Measurements from ENCODE around the gene TSPAN32. TPM values are rescaled to one million over a fixed set of nuclear protein-coding genes. Genes with fewer than 3 reads are reported as not detected.

The TSPAN32 gene
- total RNA-seq, 1 experiment from 2014 or later: not detected

DNA sequence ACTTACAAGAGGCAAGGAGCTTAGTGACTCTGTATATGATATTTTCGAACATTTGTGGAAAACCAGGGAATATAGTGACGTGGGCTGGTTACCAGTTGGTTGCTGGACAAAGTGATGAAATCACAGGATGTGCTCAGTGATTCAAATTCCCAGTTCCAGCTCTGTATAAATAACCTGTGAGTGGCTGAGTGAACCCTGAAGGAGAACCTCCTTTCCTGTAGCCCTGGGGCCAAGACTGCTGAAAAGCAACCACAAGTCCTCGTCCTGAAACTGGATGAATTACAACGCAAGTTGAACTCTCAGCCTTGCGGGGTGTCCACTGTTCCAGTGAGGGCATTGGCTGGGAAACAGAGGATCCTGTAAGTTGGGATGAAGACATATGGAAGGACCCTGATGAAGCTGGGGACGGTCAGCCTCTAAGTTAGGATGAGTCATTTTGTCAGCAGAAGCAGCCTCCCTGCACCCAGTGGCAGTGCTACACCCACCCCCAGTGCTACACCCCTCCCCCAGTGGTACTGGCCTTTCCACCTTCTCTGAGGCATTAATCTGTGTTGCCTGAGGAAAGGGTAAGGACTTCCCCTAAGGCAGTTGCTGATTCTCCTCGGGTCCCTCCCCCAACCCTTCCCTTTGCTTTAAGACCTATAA lies 53.3 kb downstream of the TSPAN32 start:
- DNase-seq (ENCODE audit: low read depth, low spot score) (no peak), ATAC-seq (no peak)
- no peaks in the 10 kb centered on the region for H3K36me3 ChIP-seq (ENCODE audit: control insufficient read depth in 1 of 2, insufficient read depth in 2 of 2, low read length in 2 of 2)
- H2AFZ ChIP-seq (ENCODE audit: low read depth, low read length, poor library complexity, severe bottlenecking): no peak overlapping the region
- TF ChIP-seq ELF1 (IDR thresholded peaks at IDR 0.05; ENCODE audit: borderline replicate concordance, low read depth) (no peak), POLR2A (IDR thresholded peaks at IDR 0.05; ENCODE audit: borderline replicate concordance, extremely low read depth, insufficient read depth, insufficient read length) (no peak), CTCF (IDR thresholded peaks at IDR 0.05 in 2 of 3, conservative IDR thresholded peaks at IDR 0.05 in 1 of 3; ENCODE audit: borderline replicate concordance in 1 of 3, insufficient read depth in 1 of 3, low read depth in 2 of 3, low read length in 2 of 3) (no peak), JUND (IDR thresholded peaks at IDR 0.05) (no peak), TCF7L2 (IDR thresholded peaks at IDR 0.05; ENCODE audit: borderline replicate concordance, extremely low read depth, insufficient read depth, insufficient read length) (no peak), EZH2 (IDR thresholded peaks at IDR 0.05) (no peak)
- TF ChIP-seq, protein P1, sequence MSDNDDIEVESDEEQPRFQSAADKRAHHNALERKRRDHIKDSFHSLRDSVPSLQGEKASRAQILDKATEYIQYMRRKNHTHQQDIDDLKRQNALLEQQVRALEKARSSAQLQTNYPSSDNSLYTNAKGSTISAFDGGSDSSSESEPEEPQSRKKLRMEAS (IDR thresholded peaks at IDR 0.05): no peak
- no peak overlapping the region for H3K4me3 ChIP-seq (replicated peaks in 1 of 2; ENCODE audit: low read depth in 1 of 2, low read length in 2 of 2)
- RAD21 ChIA-PET (ENCODE audit: low non-redundant PET in 1 of 2, low total read pairs in 2 of 2, uncharacterized antibody in 2 of 2, unreplicated experiment in 2 of 2): no interaction called here
- BruUV-seq (replicated peaks): no TSS peak
- no peaks in the 10 kb centered on the region for H3K79me2 ChIP-seq (ENCODE audit: insufficient read depth, low read length)
- no peaks in the 10 kb centered on the region for H3K9me2 ChIP-seq (ENCODE audit: insufficient read depth)
- H3K4me1 ChIP-seq (ENCODE audit: control insufficient read depth in 1 of 2, insufficient read depth in 2 of 2, low read length in 2 of 2): peaks cover 0 to under 1% of the 10 kb centered on the region in 2 experiments; a peak in 1 of 4 replicates
- H3K9me3 ChIP-seq (ENCODE audit: control insufficient read depth in 1 of 2, insufficient read depth in 1 of 2, low read depth in 1 of 2, low read length in 2 of 2): no peaks in the 10 kb centered on the region
- no peak overlapping the region for H3K9ac ChIP-seq (ENCODE audit: low read length)
- H3K27ac ChIP-seq (ENCODE audit: low read depth, low read length): no peak overlapping the region
- POLR2A ChIA-PET: no interaction called here
- CTCF ChIA-PET: no interaction called here
- H3K27me3 ChIP-seq (ENCODE audit: insufficient read depth, low read length): peaks cover 3% of the 10 kb centered on the region; the same call in 1 of the 2 replicates
- H4K20me1 ChIP-seq (ENCODE audit: insufficient read depth): no peaks in the 10 kb centered on the region
- no peak overlapping the region for H3K4me2 ChIP-seq (ENCODE audit: low read length)
- intact Hi-C loops (cut with micrococcal nuclease): no loop called here

- no peaks in the 10 kb centered on the region for H3K36me3 ChIP-seq (ENCODE audit: control insufficient read depth in 1 of 2, insufficient read depth in 2 of 2, low read length in 2 of 2)
- ChIA-PET POLR2A (no interaction called here), CTCF (no interaction called here), RAD21 (ENCODE audit: low non-redundant PET in 1 of 2, low total read pairs in 2 of 2, uncharacterized antibody in 2 of 2, unreplicated experiment in 2 of 2) (no interaction called here)
- peaks cover 0 to 3% of the 10 kb centered on the region in 2 experiments; a peak in 1 of 4 replicates for H3K4me1 ChIP-seq (ENCODE audit: control insufficient read depth in 1 of 2, insufficient read depth in 2 of 2, low read length in 2 of 2)
- no peak overlapping the region for H3K4me2 ChIP-seq (ENCODE audit: low read length)
- no peak overlapping the region for H3K9ac ChIP-seq (ENCODE audit: low read length)
- intact Hi-C loops (cut with micrococcal nuclease): no loop called here
- no peaks in the 10 kb centered on the region for H3K9me3 ChIP-seq (ENCODE audit: control insufficient read depth in 1 of 2, insufficient read depth in 1 of 2, low read depth in 1 of 2, low read length in 2 of 2)
- DNase-seq (ENCODE audit: low read depth, low spot score) (no peak), ATAC-seq (no peak)
- no peaks in the 10 kb centered on the region for H3K27me3 ChIP-seq (ENCODE audit: insufficient read depth, low read length)
- no peaks in the 10 kb centered on the region for H4K20me1 ChIP-seq (ENCODE audit: insufficient read depth)
- no peaks in the 10 kb centered on the region for H3K79me2 ChIP-seq (ENCODE audit: insufficient read depth, low read length)
- H3K9me2 ChIP-seq (ENCODE audit: insufficient read depth): no peaks in the 10 kb centered on the region
- no peak overlapping the region for H2AFZ ChIP-seq (ENCODE audit: low read depth, low read length, poor library complexity, severe bottlenecking)
- no peak overlapping the region for H3K27ac ChIP-seq (ENCODE audit: low read depth, low read length)
- BruUV-seq (replicated peaks): no TSS peak
- no peak overlapping the region for H3K4me3 ChIP-seq (replicated peaks in 1 of 2; ENCODE audit: low read depth in 1 of 2, low read length in 2 of 2)
- no peak for TF ChIP-seq ZNF274 (IDR thresholded peaks at IDR 0.05; ENCODE audit: low read depth, low read length)
- no peak for TF ChIP-seq CEBPB (IDR thresholded peaks at IDR 0.05; ENCODE audit: low read depth)
- no peak for TF ChIP-seq JUND (IDR thresholded peaks at IDR 0.05)
- no peak for TF ChIP-seq ELF1 (IDR thresholded peaks at IDR 0.05; ENCODE audit: borderline replicate concordance, low read depth)
- no peak for TF ChIP-seq SRF (IDR thresholded peaks at IDR 0.05; ENCODE audit: low read depth)
- TF ChIP-seq ZFX (IDR thresholded peaks at IDR 0.05): no peak
- no peak for TF ChIP-seq TCF7L2 (IDR thresholded peaks at IDR 0.05; ENCODE audit: borderline replicate concordance, extremely low read depth, insufficient read depth, insufficient read length)
- no peak for TF ChIP-seq EGR1 (IDR thresholded peaks at IDR 0.05; ENCODE audit: low read depth)
- TF ChIP-seq, protein P1 (IDR thresholded peaks at IDR 0.05): no peak
- no peak for TF ChIP-seq EZH2phosphoT487 (IDR thresholded peaks at IDR 0.05; ENCODE audit: borderline replicate concordance)
- no peak for TF ChIP-seq RAD21 (IDR thresholded peaks at IDR 0.05; ENCODE audit: low read depth)
- TF ChIP-seq, protein P2, sequence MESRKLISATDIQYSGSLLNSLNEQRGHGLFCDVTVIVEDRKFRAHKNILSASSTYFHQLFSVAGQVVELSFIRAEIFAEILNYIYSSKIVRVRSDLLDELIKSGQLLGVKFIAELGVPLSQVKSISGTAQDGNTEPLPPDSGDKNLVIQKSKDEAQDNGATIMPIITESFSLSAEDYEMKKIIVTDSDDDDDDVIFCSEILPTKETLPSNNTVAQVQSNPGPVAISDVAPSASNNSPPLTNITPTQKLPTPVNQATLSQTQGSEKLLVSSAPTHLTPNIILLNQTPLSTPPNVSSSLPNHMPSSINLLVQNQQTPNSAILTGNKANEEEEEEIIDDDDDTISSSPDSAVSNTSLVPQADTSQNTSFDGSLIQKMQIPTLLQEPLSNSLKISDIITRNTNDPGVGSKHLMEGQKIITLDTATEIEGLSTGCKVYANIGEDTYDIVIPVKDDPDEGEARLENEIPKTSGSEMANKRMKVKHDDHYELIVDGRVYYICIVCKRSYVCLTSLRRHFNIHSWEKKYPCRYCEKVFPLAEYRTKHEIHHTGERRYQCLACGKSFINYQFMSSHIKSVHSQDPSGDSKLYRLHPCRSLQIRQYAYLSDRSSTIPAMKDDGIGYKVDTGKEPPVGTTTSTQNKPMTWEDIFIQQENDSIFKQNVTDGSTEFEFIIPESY (IDR thresholded peaks at IDR 0.05; ENCODE audit: extremely low read depth, insufficient replicate concordance, low read length): no peak
- TF ChIP-seq SIN3A (IDR thresholded peaks at IDR 0.05; ENCODE audit: low read depth): no peak
- TF ChIP-seq SP1 (IDR thresholded peaks at IDR 0.05; ENCODE audit: low read depth): no peak
These were observed 55.4 kb downstream of the TSPAN32 start for GRCh38 chr11:2357246-2357645.

Measured in HCT116 (cell line).